HepG2 (cell line): ENCODE results near the gene PP2D1. TPM values are rescaled to one million over a fixed set of nuclear protein-coding genes. Genes with fewer than 3 reads are reported as not detected.
A peak's percentile ranks its signal among the peaks of the same experiment; 100 is the strongest.

Experiments used
- ATAC-seq: fragments of 200-7000 bp; cut with Tn5 transposase; 3 replicates; pipeline ENCODE4 v1.9.1; 2020; ENCODE audit warnings: mild to moderate bottlenecking, moderate library complexity
- BruUV-seq: library from RNA; stranded (reverse); fragments of 400-500 nt; replicated peaks from 2 replicates; lab custom pipeline; 2021; lab: Mats Ljungman, UMichigan
- CTCF ChIA-PET: fragments of 300-600 bp; formaldehyde crosslinking; extraction: SDS; loops from one replicate; lab custom pipeline; 2021; ENCODE audit warnings: low total read pairs, inconsistent platforms, low intra/inter-chr PET ratio; lab: Yijun Ruan, JAX
- POLR2A ChIA-PET: fragments of 350-600 bp; sonication (Branson Sonifier 250); formaldehyde crosslinking; loops from one replicate; lab custom pipeline; 2020; ENCODE audit warnings: antibody characterized with exemption, inconsistent platforms; lab: Yijun Ruan, JAX
- DNase-seq: peaks from one replicate; pipeline ENCODE4 v3.0.0-alpha.2; 2015; ENCODE audit warnings: low spot score
- FAIRE-seq: peaks from 3 replicates; lab custom pipeline; 2011; peaks lifted over from hg19 to GRCh38; lab: Jason Lieb, UNC
- H2AFZ ChIP-seq: one replicate; pipeline ENCODE4 v1.6.1; 2011; ENCODE audit warnings: low read length, inconsistent platforms
- H3K27ac ChIP-seq: fragments of 300-600 bp; 3 replicates; pipeline ENCODE4 v1.8.0; 2011; ENCODE audit warnings: mixed run types, mild to moderate bottlenecking, mixed read lengths, low read length, inconsistent platforms; ENCODE audit not compliant: insufficient read depth; ENCODE audit errors: extremely low read length
- H3K27me3 ChIP-seq, 2 experiments: fragments of 200-600 bp in 1 of 2; 2 replicates in 1 of 2; 3 replicates in 1 of 2; pipeline versions ENCODE4 v1.6.0 to v1.8.0; 2011; ENCODE audit warnings: low read length in 2 of 2, mild to moderate bottlenecking in 2 of 2, moderate library complexity in 2 of 2, inconsistent platforms in 1 of 2; ENCODE audit not compliant: insufficient read depth in 2 of 2, control insufficient read depth in 1 of 2
- H3K36me3 ChIP-seq, 2 experiments: fragments of 200-600 bp in 1 of 2; replicated peaks in 1 of 2; 2 replicates in 1 of 2; 3 replicates in 1 of 2; pipeline versions ENCODE4 v1.5.1 to v1.8.0; 2011; ENCODE audit warnings: low read length in 2 of 2, inconsistent platforms in 1 of 2; ENCODE audit not compliant: insufficient read depth in 2 of 2, control insufficient read depth in 1 of 2
- H3K4me1 ChIP-seq: 2 replicates; pipeline ENCODE4 v1.5.1; 2012; ENCODE audit warnings: low read length, inconsistent platforms; ENCODE audit not compliant: insufficient read depth
- H3K4me2 ChIP-seq: 2 replicates; pipeline ENCODE4 v1.6.0; 2011; ENCODE audit warnings: low read depth, low read length, inconsistent platforms
- H3K4me3 ChIP-seq, 3 experiments: fragments of 200-600 bp in 1 of 3; sonication (generic), shearing (Covaris generic) in 1 of 3; replicated peaks in 1 of 3; 2 replicates each; pipeline ENCODE4 v1.5.1; 2011 to 2016; ENCODE audit warnings: low read length in 3 of 3, inconsistent platforms in 2 of 3, low read depth in 2 of 3, mild to moderate bottlenecking in 2 of 3, control low read depth in 1 of 3, mixed read lengths in 1 of 3; ENCODE audit not compliant: insufficient read depth in 1 of 3
- H3K79me2 ChIP-seq: one replicate; pipeline ENCODE4 v1.6.1; 2011; ENCODE audit warnings: low read length, inconsistent platforms; ENCODE audit not compliant: insufficient read depth
- H3K9ac ChIP-seq: 2 replicates; pipeline ENCODE4 v1.6.0; 2011; ENCODE audit warnings: mild to moderate bottlenecking, low read depth, low read length, inconsistent platforms; ENCODE audit not compliant: insufficient read depth
- H3K9me3 ChIP-seq: 2 replicates; pipeline ENCODE4 v1.5.1; 2012; ENCODE audit warnings: mild to moderate bottlenecking, low read length
- H4K20me1 ChIP-seq: 2 replicates; pipeline ENCODE4 v1.6.0; 2011; ENCODE audit warnings: inconsistent platforms, mild to moderate bottlenecking, low read length, moderate library complexity; ENCODE audit not compliant: insufficient read depth
- EED ChIP-seq: sonication (generic); formaldehyde crosslinking; IDR thresholded peaks from 2 replicates; pipeline ENCODE4 v1.5.0; 2020; ENCODE audit warnings: mild to moderate bottlenecking, missing genetic modification reagents
- HNRNPK ChIP-seq: fragments of 200-400 bp; formaldehyde crosslinking; IDR thresholded peaks from 2 replicates; pipeline ENCODE4 v1.6.1; 2018; ENCODE audit warnings: low read length, low read depth, moderate library complexity, mild to moderate bottlenecking; ENCODE audit not compliant: poor library complexity, severe bottlenecking
- KAT2B ChIP-seq: fragments of 150-350 bp; IDR thresholded peaks from 2 replicates; pipeline ENCODE4 v1.6.1; 2014; ENCODE audit warnings: low read depth, low read length, borderline replicate concordance
- KDM5A ChIP-seq: fragments of 200-600 bp; sonication (generic); IDR thresholded peaks from 2 replicates; pipeline ENCODE4 v1.7.0; 2018; ENCODE audit warnings: antibody characterized with exemption, mild to moderate bottlenecking, low read length, borderline replicate concordance
- MEIS2 ChIP-seq: sonication (generic); formaldehyde crosslinking; IDR thresholded peaks from 2 replicates; pipeline ENCODE4 v1.9.0; 2021; ENCODE audit warnings: mild to moderate bottlenecking, missing genetic modification reagents
- NAIF1 ChIP-seq: sonication (generic); formaldehyde crosslinking; IDR thresholded peaks from 2 replicates; pipeline ENCODE4 v1.5.0; 2020; ENCODE audit warnings: mild to moderate bottlenecking, missing genetic modification reagents, borderline replicate concordance
- PLRG1 ChIP-seq: fragments of 450-650 bp; conservative IDR thresholded peaks from 2 replicates; pipeline ENCODE4 v1.6.1; 2016
- RARG ChIP-seq: sonication (generic); formaldehyde crosslinking; IDR thresholded peaks from 2 replicates; pipeline ENCODE4 v1.4.0; 2020; ENCODE audit warnings: low read depth, mild to moderate bottlenecking, missing genetic modification reagents
- RBM22 ChIP-seq: fragments of 200-400 bp; formaldehyde crosslinking; optimal IDR thresholded peaks from 2 replicates; pipeline ENCODE3; 2017; ENCODE audit warnings: mild to moderate bottlenecking, low read length, moderate library complexity
- RFXAP ChIP-seq: sonication (generic); formaldehyde crosslinking; IDR thresholded peaks from 2 replicates; pipeline ENCODE4 v1.4.0; 2020; ENCODE audit warnings: missing genetic modification reagents, borderline replicate concordance
- SMAD3 ChIP-seq: sonication (generic); formaldehyde crosslinking; IDR thresholded peaks from 2 replicates; pipeline ENCODE4 v1.4.0; 2020; ENCODE audit warnings: missing genetic modification reagents
- SRSF4 ChIP-seq: fragments of 200-400 bp; formaldehyde crosslinking; IDR thresholded peaks from one replicate; pipeline ENCODE4 v1.6.1; 2018; ENCODE audit warnings: mild to moderate bottlenecking, low read depth, low read length, moderate library complexity; ENCODE audit not compliant: poor library complexity, severe bottlenecking
- TOE1 ChIP-seq: sonication (generic); formaldehyde crosslinking; IDR thresholded peaks from 2 replicates; pipeline ENCODE4 v1.4.0; 2020; ENCODE audit warnings: mild to moderate bottlenecking, missing genetic modification reagents
- ZC3H4 ChIP-seq: sonication (generic); formaldehyde crosslinking; IDR thresholded peaks from 2 replicates; pipeline ENCODE4 v1.4.0; 2020; ENCODE audit warnings: missing genetic modification reagents, borderline replicate concordance
- ZFP90 ChIP-seq: sonication (generic); formaldehyde crosslinking; IDR thresholded peaks from 2 replicates; pipeline ENCODE4 v1.8.0; 2022; ENCODE audit warnings: missing genetic modification reagents, mild to moderate bottlenecking, inconsistent platforms, borderline replicate concordance
- ZSCAN29 ChIP-seq: sonication (generic); formaldehyde crosslinking; conservative IDR thresholded peaks from 2 replicates; pipeline ENCODE4 v1.4.0; 2020; ENCODE audit warnings: mild to moderate bottlenecking, missing genetic modification reagents
- WGBS: methylation state at CpG from one replicate; pipeline ENCODE4 v1.1.6; 2017; ENCODE audit warnings: low lambda C conversion rate; 5-methylcytosine and 5-hydroxymethylcytosine counted together
- in situ Hi-C: cut with HindIII; loops from 2 replicates; pipeline ENCODE4 v1.10.0; 2017; ENCODE audit warnings: low pct_unique_long_range_greater_than_20kb; ENCODE audit not compliant: extremely low pct_ligation_motif_present
- intact Hi-C: fragments of 100-400 bp; cut with micrococcal nuclease; formaldehyde crosslinking; loops from one replicate; pipeline ENCODE4 v1.10.0; 2022; ENCODE audit not compliant: unreplicated experiment
- polyA plus RNA-seq, 8 experiments: library from polyadenylated mRNA; depleted of rRNA in 3 of 8; stranded (reverse) in 7 of 8; unstranded in 1 of 8; fragments of >200 nt; fragmentation: Illumina TruSeq in 4 of 8; extraction: Trizol in 4 of 8; gene quantifications; 2 replicates each; pipeline versions ENCODE4 v1.2.1 to v1.2.3, GENCODE V29; 2011 to 2016; ENCODE audit warnings: low read depth in 4 of 8, missing spikeins in 1 of 8, mixed read lengths in 1 of 8; ENCODE audit not compliant: insufficient read depth in 1 of 8
- total RNA-seq, 5 experiments: library from RNA; depleted of rRNA; stranded (reverse); fragments of >200 nt; fragmentation: Illumina TruSeq; extraction: Trizol; gene quantifications; 2 replicates each; pipeline ENCODE4 v1.2.3, GENCODE V29; 2016; ENCODE audit warnings: low read depth in 1 of 5
- TF ChIP-seq, protein P1 (sequence below): sonication (generic); formaldehyde crosslinking; IDR thresholded peaks from 2 replicates; pipeline ENCODE4 v1.4.0; 2020; ENCODE audit warnings: mild to moderate bottlenecking, missing genetic modification reagents
- TF ChIP-seq, protein P2 (sequence below): sonication (generic); formaldehyde crosslinking; IDR thresholded peaks from 2 replicates; pipeline ENCODE4 v1.4.0; 2020; ENCODE audit warnings: low read depth, missing genetic modification reagents

Gene PP2D1
- total and polyA plus RNA-seq, 2 of the 13 experiments (the other 11 are each of a cell fraction or from before 2014, with no cell fraction given), result not detected

DNA sequence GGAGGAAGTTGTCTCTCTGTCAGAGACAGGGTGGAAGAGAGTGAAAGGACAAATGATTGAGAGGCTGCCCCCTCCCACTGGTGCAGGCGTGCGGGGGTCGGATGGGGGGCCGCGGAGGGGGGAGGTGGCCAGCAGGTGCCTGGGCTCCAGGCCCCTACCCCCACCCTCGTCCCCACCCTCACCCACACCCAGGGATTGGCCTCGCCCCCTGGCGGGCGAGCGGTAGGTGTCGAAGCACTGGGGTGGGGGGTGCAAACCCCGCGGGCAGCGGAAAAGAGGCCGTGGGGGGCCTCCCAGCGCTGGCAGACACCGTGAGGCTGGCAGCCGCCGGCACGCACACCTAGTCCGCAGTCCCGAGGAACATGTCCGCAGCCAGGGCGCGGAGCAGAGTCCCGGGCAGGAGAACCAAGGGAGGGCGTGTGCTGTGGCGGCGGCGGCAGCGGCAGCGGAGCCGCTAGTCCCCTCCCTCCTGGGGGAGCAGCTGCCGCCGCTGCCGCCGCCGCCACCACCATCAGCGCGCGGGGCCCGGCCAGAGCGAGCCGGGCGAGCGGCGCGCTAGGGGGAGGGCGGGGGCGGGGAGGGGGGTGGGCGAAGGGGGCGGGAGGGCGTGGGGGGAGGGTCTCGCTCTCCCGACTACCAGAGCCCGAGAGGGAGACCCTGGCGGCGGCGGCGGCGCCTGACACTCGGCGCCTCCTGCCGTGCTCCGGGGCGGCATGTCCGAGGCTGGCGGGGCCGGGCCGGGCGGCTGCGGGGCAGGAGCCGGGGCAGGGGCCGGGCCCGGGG is 27.9 kb upstream of the PP2D1 start, which contains the start of gene KAT2B:
Gene KAT2B, plus strand, starts transcription at position 682 of the 783 bp plus-strand sequence. Its CDS starts 32 bp downstream, at position 714.
- intact Hi-C loops, result loop anchor here (1.0 to 5.0 kb wide), 6 partner anchors 38 to 282 kb away; partner anchors contain the start of gene RAB5A
- H3K36me3 ChIP-seq, result no peaks in the 10 kb centered on the region
- FAIRE-seq (no peak), ATAC-seq (peak; percentile 81), DNase-seq (peak; percentile 47)
- H3K4me1 ChIP-seq, result peaks cover 36% of the 10 kb centered on the region
- in situ Hi-C loops, result no loop called here
- H3K27ac ChIP-seq, result peak within 1 kb of the TSS; percentile 46
- POLR2A ChIA-PET, result interaction anchor here (1.1 kb wide), 1 partner anchor 94 kb away, joined by 3 read pairs; no protein-coding TSS in a partner anchor
- peak within 1 kb of the TSS; percentile 78 for H2AFZ ChIP-seq
- CTCF ChIA-PET, result no interaction called here
- WGBS, result 0% methylated on average over 5 of the region's 75 CpGs
- peaks cover 0 to 1% of the 10 kb centered on the region in 2 experiments; a peak in 3 of 5 replicates for H3K27me3 ChIP-seq
- H3K79me2 ChIP-seq, result no peaks in the 10 kb centered on the region
- peak within 1 kb of the TSS; percentile 66 for H3K9ac ChIP-seq
- no peaks in the 10 kb centered on the region; the same call in 1 of the 2 replicates for H4K20me1 ChIP-seq
- BruUV-seq, result no TSS peak
- peak within 1 kb of the TSS; percentile 94 for H3K4me2 ChIP-seq
- peak within 1 kb of the TSS; percentile 76 to 84 (median 78) for H3K4me3 ChIP-seq
- H3K9me3 ChIP-seq, result no peaks in the 10 kb centered on the region
- TF ChIP-seq RARG (CRISPR knock-in tag) (no peak), ZSCAN29 (CRISPR knock-in tag) (no peak), HNRNPK (peak; percentile 80), TOE1 (CRISPR knock-in tag) (no peak), EED (CRISPR knock-in tag) (0 out of 2 replicates have a peak, but pooled peaks have one; percentile 38), SMAD3 (CRISPR knock-in tag) (0 out of 2 replicates have a peak, but pooled peaks have one; percentile 17), NAIF1 (CRISPR knock-in tag) (no peak), ZC3H4 (CRISPR knock-in tag) (no peak), SRSF4 (no peak), KDM5A (no peak), RBM22 (no peak), PLRG1 (no peak), KAT2B (no peak), RFXAP (CRISPR knock-in tag) (no peak), ZFP90 (CRISPR knock-in tag) (no peak), MEIS2 (CRISPR knock-in tag) (0 out of 2 replicates have a peak, but pooled peaks have one; percentile 39)
- TF ChIP-seq, protein P1, sequence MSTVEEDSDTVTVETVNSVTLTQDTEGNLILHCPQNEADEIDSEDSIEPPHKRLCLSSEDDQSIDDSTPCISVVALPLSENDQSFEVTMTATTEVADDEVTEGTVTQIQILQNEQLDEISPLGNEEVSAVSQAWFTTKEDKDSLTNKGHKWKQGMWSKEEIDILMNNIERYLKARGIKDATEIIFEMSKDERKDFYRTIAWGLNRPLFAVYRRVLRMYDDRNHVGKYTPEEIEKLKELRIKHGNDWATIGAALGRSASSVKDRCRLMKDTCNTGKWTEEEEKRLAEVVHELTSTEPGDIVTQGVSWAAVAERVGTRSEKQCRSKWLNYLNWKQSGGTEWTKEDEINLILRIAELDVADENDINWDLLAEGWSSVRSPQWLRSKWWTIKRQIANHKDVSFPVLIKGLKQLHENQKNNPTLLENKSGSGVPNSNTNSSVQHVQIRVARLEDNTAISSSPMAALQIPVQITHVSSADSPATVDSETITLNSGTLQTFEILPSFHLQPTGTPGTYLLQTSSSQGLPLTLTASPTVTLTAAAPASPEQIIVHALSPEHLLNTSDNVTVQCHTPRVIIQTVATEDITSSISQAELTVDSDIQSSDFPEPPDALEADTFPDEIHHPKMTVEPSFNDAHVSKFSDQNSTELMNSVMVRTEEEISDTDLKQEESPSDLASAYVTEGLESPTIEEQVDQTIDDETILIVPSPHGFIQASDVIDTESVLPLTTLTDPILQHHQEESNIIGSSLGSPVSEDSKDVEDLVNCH (CRISPR knock-in tag), result no peak
- TF ChIP-seq, protein P2, sequence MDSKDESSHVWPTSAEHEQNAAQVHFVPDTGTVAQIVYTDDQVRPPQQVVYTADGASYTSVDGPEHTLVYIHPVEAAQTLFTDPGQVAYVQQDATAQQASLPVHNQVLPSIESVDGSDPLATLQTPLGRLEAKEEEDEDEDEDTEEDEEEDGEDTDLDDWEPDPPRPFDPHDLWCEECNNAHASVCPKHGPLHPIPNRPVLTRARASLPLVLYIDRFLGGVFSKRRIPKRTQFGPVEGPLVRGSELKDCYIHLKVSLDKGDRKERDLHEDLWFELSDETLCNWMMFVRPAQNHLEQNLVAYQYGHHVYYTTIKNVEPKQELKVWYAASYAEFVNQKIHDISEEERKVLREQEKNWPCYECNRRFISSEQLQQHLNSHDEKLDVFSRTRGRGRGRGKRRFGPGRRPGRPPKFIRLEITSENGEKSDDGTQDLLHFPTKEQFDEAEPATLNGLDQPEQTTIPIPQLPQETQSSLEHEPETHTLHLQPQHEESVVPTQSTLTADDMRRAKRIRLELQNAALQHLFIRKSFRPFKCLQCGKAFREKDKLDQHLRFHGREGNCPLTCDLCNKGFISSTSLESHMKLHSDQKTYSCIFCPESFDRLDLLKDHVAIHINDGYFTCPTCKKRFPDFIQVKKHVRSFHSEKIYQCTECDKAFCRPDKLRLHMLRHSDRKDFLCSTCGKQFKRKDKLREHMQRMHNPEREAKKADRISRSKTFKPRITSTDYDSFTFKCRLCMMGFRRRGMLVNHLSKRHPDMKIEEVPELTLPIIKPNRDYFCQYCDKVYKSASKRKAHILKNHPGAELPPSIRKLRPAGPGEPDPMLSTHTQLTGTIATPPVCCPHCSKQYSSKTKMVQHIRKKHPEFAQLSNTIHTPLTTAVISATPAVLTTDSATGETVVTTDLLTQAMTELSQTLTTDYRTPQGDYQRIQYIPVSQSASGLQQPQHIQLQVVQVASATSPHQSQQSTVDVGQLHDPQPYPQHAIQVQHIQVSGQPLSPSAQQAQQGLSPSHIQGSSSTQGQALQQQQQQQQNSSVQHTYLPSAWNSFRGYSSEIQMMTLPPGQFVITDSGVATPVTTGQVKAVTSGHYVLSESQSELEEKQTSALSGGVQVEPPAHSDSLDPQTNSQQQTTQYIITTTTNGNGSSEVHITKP (CRISPR knock-in tag), result no peak
